Iris pigment epithelial cell (primary cell): ENCODE measurements around the gene TIGD6.
"Not testable (repeated sequence)": the region's sequence is repeated elsewhere in the genome, so short reads cannot be mapped to it uniquely, and the experiment has no call there.

Source experiments
- DNase-seq: peaks from one replicate; pipeline ENCODE4 v3.0.0-alpha.2; 2011; ENCODE audit warnings: low read depth

TIGD6 gene

GRCh38 chr5:149969181-149969930, 31.1 kb downstream of the TIGD6 start:
- no peak for DNase-seq

- no peak for DNase-seq
Observed at GRCh38 chr5:149966946-149967345, 33.5 kb downstream of the TIGD6 start.

- no peak for DNase-seq
Observed at GRCh38 chr5:149963729-149964128, 36.7 kb downstream of the TIGD6 start.

GRCh38 chr5:149962601-149963300, 37.7 kb downstream of the TIGD6 start:
- no peak for DNase-seq

GRCh38 chr5:149961957-149962409, 38.5 kb downstream of the TIGD6 start:
- peak; percentile 65 for DNase-seq

GRCh38 chr5:149961186-149961685, 39.2 kb downstream of the TIGD6 start:
- DNase-seq, result no peak

GRCh38 chr5:149960272-149961185, 39.9 kb downstream of the TIGD6 start, which contains the start of gene SLC26A2:
SLC26A2 (plus strand) TSS chr5:149960758; CDS start chr5:149977653, 16,895 bp downstream.
- peak; percentile 99 for DNase-seq

DNA sequence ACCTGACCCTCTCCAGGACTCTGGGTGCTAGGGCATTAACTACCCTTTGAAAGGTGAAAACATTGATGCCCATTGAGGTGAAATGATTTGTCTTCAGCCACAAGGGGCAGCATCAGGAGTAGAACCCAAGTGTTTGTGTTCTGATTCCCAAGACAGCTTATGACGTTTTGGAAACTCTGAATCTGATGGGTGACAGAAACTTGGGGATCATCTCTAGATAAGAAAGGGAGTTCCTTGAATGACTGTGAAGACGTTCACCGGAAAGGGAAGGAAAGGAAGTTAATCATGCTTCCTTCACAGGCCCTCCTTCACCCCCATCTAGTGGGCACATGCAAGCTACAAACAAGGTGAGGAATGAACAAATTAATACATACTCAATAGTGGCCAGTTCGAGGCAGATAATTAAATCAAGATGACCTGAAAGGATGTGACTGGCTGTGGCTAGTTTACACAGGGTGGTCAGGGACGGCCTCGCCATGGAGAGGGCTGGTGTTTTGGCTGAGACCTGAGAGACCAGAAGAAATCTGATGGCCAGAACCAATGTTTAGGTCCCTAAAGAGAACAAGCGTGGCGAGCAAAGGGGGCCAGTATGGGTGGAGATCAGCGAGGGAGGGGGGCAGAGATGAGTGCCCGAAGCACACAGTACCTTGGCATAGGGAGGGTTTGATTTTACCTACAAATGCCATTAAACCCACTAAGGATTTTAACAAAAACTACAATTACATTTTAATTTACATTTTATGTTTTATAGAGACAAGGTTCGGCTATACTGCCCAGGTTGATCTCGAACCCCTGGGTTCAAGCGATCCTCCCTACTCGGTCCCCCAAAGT, 40.8 kb downstream of the TIGD6 start:
- peak; percentile 90 for DNase-seq

- DNase-seq, result no peak
Observed at GRCh38 chr5:149957855-149958254, 42.6 kb downstream of the TIGD6 start.

GRCh38 chr5:149956685-149957084, 43.8 kb downstream of the TIGD6 start:
- no peak for DNase-seq

DNA sequence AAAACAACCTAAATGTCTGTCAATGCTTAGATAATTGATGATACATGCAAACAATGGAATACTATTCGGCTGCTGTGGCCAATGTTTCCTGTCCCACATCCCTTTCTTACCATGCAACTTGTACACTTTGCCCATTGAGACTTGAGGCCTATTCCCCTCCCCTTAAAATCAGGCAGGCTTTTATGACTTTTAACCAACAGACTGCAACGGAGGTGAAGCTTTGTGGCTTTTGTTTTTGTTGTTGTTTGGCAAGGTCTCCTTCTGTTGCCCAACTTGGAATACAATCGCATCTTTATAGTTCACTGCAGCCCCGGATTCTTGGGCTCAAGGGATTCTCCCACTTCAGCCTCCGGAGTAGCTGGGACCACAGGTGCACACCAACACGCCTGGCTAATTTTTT, 45.7 kb downstream of the TIGD6 start:
- no peak for DNase-seq

- DNase-seq, result no peak
Observed at GRCh38 chr5:149953436-149954121, 46.9 kb downstream of the TIGD6 start.

- DNase-seq, result no peak
Observed at GRCh38 chr5:149951138-149951749, 49.2 kb downstream of the TIGD6 start.

DNA sequence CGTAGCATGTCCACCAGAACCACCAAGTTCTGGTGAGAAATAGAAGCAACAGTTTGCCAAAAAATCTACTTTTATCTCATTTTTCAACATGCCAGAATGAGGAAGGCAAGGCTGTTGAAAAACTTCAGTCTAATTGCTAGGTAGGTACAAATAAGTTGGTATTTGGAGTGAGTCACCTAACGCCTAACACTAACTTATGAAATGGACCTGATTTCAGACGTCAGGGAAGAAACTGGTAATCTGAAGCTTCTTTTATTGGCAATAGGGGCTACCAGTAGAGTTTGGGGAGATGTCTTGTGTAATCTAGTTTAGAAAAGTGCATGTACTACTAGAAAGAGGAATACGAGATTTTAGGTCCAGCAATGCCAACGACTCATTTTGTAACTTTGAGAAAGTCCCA, 51.5 kb downstream of the TIGD6 start:
- no peak for DNase-seq

DNA sequence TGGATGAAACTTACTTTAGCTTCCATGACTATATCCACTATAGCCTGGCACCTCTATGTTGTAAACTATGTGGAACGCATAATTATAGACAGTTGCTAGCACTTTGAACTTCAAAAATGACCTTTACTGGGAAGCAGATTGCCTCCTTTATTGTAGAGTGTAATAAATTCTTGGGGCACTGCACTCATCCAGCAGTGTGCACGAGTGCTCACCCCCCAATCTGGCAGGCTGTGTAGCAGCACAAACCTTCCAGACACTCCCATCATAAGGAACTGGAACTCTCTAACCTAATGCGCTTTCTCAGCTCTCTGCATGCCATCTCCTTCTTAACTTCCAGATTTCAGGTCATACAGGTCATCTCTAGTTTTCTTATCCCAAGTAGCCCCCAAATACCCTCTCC, 54.3 kb downstream of the TIGD6 start:
- no peak for DNase-seq

- DNase-seq, result peak; percentile 36
Observed at GRCh38 chr5:149944666-149945065, 55.8 kb downstream of the TIGD6 start, which contains the start of gene PDE6A. PDE6A (minus strand) TSS chr5:149944793; CDS start chr5:149944673, 120 bp downstream.

DNA sequence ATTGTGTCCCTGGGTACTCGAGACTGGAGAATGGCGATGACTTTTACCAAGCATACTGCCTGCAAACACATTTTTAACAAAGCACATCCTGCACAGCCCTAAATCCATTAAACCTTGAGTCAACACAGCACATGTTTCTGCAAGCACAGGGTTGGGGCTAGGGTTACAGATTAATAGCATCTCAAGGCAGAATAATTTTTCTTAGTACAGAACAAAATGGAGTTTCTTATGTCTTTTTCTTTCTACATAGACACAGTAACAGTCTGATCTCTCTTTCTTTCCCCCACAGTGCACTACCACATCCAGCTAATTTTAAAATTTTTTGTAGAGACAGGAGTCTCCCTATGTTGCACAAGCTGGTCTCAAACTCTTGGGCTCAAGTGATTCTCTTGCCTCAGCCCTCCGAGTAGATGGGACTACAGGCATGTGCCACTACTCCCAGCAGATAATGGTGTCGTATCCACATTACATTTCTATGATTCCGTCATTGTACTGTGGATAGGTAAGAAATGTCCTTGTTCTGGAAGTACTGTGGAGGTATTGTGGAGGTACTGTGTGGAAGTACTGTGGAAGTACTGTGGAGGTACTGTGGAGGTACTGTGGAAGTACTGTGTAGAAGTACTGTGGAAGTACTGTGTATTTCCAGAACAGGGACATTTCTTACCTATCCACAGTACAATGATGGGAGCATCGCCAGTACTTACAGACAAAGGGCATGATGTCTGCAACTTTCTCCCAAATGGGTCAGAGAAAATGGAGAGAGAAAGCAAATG, 57.1 kb downstream of the TIGD6 start:
- DNase-seq, result not testable (repeated sequence)
